HG03565 (cell line): Measurements from ENCODE around the gene TENT5C.
A peak's percentile ranks its signal among the peaks of the same experiment; 100 is the strongest.

ENCODE experiments used
- ATAC-seq: cut with Tn5 transposase; IDR thresholded peaks from one replicate; pipeline ENCODE4 v1.9.1; 2021; ENCODE audit warnings: mild to moderate bottlenecking, moderate library complexity; ENCODE audit not compliant: unreplicated experiment

Gene TENT5C

GRCh38 chr1:117653732-117654492 lies 48.1 kb downstream of the TENT5C start:
- ATAC-seq: peak; percentile 3

- ATAC-seq: peak; percentile 81
These were observed 48.8 kb downstream of the TENT5C start for GRCh38 chr1:117654493-117655219.

DNA sequence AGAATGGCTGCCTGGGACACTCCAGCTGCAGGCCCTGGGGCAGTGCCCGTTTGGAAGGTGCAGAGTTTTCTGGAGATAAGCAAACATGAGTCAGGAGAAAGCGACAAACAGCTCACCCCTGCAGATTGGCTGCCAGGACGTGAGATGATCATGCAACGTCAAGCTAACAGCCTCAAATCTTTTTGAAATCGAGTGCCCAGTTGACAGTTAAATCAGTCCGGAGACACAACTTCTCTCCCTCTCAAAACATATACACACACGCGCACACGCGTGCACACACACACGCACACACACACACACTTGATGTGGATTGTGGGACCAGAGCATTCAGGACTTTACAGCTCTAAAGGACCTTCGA lies 49.4 kb downstream of the TENT5C start:
- ATAC-seq: no peak

- peak; percentile 40 for ATAC-seq
These were observed 50.4 kb downstream of the TENT5C start for GRCh38 chr1:117656202-117656641.

DNA sequence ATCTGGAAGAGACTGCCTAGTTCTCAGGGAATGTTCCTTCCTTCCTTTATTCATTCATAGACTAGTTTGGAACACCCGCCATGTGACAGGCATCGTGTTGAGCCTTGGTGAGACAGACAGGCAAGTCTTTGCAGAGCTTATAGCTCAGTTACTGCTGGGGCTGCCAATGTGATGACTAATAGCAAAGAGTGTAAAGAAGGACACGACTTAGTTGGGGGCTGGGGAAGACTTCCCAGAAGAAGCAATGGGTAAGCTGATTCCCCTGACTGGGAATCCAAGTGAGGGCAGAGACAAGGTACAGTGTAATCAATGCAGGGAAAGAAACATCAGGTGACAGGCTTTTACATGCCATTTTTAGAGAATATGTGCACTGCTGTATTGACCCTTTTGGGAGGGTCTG lies 51.2 kb downstream of the TENT5C start:
- no peak for ATAC-seq

DNA sequence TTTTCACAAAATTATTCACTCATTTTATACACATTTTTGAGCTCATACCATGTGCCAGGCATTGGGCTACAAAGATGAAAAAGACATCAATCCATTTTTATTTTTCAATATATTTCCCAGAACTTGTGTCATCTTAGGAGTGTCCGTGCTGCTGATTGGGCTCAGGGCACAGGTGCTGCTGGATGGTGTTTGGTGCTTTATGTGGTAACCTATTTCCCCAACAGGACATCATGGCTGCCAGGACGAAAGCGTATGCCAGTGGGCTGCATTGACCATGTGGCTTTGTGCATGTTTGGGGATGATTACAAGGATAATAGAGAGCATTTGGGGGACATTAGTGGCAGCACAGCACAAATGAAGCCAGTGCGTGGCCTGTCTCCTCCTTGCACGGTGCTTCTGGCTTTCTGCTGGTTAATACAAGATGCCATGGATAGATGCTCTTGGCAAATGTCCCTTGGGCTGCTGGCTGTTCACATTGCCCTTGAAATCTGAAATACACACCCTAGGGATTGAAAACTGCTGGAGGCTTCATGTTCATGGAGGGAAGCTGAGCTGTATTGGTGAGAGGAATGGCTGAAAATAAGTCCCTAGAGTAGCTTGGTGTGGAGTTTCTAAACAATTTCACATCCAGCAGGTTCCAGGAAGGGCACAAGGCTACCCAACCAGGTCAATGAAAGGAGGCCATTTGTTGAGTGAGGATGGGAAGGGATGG lies 52.3 kb downstream of the TENT5C start:
- no peak for ATAC-seq

- ATAC-seq: no peak
These were observed 52.8 kb downstream of the TENT5C start for GRCh38 chr1:117658676-117659075.

GRCh38 chr1:117659550-117660270 lies 53.9 kb downstream of the TENT5C start:
- ATAC-seq: no peak

DNA sequence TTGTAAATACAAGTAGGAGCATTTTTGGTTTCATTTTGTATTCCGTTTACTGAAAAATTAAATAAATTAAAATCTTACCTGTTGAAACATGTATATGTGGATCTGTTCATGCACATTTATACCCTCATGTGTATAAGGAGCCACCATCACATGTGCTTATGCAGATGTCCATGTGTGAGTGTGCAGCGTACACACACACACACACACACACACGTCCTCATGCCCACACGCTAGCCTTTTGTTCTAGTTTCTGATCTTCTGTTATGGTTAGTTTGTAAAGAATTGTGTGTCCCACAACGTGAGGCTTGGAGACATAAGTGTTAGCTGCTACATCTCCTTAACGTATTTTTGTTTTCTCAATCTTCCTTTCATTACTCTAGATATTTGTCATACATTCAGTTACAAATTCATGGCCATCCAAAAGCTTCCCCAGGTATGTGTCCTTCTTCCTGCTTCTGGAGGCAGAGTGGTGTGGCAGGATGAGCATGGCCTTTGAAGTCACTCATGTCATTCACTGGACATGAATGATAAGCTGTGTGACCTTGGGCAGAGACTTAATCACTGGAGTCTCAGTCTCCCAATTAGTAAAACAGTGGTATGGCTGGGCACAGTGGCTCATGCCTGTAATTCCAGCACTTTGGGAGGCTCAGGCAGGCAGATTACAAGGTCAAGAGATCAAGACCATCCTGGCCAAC lies 54.6 kb downstream of the TENT5C start:
- ATAC-seq: no peak

- no peak for ATAC-seq
These were observed 55.2 kb downstream of the TENT5C start for GRCh38 chr1:117661027-117661426.

DNA sequence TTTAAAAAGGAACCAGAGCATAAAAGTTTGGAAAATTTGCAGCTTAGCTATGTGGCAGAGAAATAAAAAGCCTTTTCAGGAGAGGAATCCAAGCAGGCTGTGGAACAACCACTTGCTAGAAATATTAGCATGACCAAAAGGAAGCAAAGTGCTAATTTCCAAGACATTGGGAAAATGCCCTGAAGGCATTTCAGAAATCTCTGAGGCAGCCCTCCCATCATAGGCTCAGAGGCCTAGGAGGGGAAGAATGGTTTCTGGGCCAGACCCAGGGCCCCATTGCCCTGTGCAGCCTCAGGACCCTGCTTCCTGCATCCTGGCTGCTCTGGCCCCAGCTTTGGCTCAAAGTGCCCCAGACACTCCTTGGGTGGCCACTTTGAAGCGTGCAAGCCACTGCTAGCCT lies 56.8 kb downstream of the TENT5C start:
- ATAC-seq: no peak

GRCh38 chr1:117663156-117663902 lies 57.5 kb downstream of the TENT5C start:
- no peak for ATAC-seq

GRCh38 chr1:117664314-117664713 lies 58.5 kb downstream of the TENT5C start:
- peak; percentile 98 for ATAC-seq

GRCh38 chr1:117665556-117666270 lies 59.9 kb downstream of the TENT5C start:
- no peak for ATAC-seq

- no peak for ATAC-seq
These were observed 63.7 kb downstream of the TENT5C start for GRCh38 chr1:117669572-117669971.

DNA sequence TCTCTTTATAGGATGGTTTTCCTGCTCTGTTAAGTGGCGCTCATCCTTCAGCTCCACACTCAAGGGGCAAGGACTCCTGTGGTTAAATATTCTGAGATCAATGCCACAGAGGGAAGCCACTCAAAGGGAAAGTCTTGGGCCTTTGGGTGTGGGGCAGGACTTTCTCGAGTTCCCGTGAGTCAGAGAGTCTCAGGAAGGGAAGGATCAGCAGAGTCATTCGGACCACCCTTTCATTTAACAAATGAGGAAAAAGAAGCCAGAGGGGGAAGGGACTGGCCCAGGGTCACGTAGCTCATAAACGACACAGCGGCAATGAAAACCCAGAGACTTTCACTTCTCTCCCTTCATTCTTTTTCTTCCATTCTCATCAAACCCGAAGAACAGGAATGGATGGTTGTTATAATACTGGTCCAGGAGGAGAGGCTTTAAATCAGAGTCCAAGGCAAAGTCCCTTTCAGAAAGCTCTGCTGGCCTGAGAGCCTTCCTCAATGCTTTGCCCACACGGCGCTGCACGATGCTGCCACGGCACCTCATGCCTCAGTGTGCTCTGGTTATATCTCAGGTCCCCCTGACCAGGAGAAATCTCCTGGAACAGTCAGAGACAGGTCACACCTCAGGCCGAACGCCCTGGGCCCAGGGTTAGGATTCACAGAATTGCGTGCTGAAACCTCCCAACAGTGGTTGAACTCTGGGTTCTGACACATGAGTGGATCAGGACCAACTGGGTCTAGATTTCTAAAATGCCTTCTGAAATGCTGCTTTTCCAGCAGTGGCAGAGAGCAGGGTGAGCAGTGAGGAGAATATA lies 65.3 kb downstream of the TENT5C start:
- no peak for ATAC-seq

DNA sequence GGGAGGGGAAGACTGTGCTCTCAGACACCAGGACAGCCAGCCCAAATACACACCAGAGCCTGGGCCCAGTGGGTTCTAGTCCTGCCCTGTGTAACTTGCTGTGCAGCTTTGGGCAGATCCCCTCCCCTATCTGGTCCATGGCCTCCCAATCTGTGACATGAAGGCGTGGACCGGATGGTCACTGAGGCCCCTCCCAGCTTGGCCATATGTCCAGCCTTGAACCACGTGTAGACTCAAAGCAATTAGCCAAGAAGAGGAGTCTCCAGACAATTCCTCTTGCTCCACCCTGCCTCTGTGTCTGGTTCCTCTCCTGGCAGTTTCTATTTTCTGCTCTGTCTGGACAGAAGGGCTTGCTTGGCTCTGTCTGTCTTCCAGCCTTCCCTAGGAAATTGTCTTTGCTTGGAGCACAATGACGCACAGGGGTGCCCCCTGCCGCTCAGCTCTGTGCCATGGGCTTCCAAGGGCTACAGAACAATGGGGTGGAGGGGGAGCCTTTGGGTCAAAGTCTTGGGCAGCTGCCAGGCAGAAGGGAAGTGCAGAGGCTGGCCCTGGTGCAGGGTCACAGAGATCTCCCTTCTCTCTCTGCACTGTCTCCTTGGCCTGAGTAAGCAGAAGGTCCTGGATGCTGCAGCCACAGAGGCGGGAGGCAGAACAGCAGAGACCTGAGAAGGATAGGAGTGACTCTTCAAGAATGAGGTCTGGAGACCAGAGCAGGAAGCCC lies 66.1 kb downstream of the TENT5C start:
- no peak for ATAC-seq

DNA sequence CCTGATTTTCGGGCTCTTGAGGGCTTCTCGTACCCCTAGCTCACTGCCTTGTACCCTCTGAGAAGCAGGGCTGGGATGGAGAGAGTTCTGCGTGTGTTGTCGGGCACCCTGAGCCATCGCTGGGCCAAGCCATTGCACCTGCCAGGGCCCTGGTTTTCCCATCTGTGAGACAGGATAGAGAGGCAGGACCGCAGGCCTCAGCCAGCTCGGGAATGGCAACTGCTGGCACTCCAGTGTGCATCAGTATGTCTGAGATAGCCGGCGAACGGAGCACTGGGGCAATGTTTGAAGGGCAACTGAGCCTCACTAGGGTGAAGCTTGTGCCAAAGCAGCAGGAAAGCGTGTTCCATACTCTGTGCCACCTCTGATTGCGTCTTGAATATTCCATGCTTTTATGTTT lies 66.9 kb downstream of the TENT5C start:
- no peak for ATAC-seq
